Keratinocyte (primary cell): ENCODE measurements around the gene KCTD13.

Experiments used
- CTCF ChIP-seq, 3 experiments: IDR thresholded peaks in 1 of 3; conservative IDR thresholded peaks in 1 of 3; optimal IDR thresholded peaks in 1 of 3; 2 replicates in 2 of 3; 3 replicates in 1 of 3; pipeline versions ENCODE3 to v1.5.1; 2011; ENCODE audit warnings: low read length in 3 of 3, mild to moderate bottlenecking in 3 of 3, moderate library complexity in 2 of 3, control low read depth in 1 of 3, inconsistent platforms in 1 of 3; ENCODE audit not compliant: insufficient read depth in 2 of 3; ENCODE audit errors: extremely low read depth in 1 of 3
- EZH2 ChIP-seq: IDR thresholded peaks from one replicate; pipeline ENCODE4 v1.6.1; 2012; ENCODE audit warnings: inconsistent platforms, mild to moderate bottlenecking, low read length, moderate library complexity

- TF ChIP-seq CTCF (optimal IDR thresholded peaks at IDR 0.05 in 1 of 3, IDR thresholded peaks at IDR 0.05 in 1 of 3, conservative IDR thresholded peaks at IDR 0.05 in 1 of 3; ENCODE audit: extremely low read depth in 1 of 3, insufficient read depth in 2 of 3, low read length in 3 of 3) = peak; percentile 19 to 43 (median 30)
- no peak for TF ChIP-seq EZH2
Observed at GRCh38 chr16:29899516-29900101, 26.4 kb downstream of the KCTD13 start, which contains the start of gene SEZ6L2.
